GM10248 (cell line): ENCODE measurements around the gene THOP1.

Experiments
- CTCF ChIA-PET: fragments of 300-600 bp; sonication (Branson Sonifier 250); formaldehyde crosslinking; extraction: SDS; loops from one replicate; lab custom pipeline; 2021; ENCODE audit warnings: antibody characterized with exemption; lab: Yijun Ruan, JAX
- POLR2A ChIA-PET: fragments of 350-650 bp; sonication (Branson Sonifier 250); formaldehyde crosslinking; extraction: SDS; loops from one replicate; lab custom pipeline; 2020; ENCODE audit warnings: antibody characterized with exemption; lab: Yijun Ruan, JAX
- DNase-seq: peaks from one replicate; pipeline ENCODE4 v3.0.0; 2012; ENCODE audit errors: extremely low spot score
- CTCF ChIP-seq: IDR thresholded peaks from 2 replicates; pipeline ENCODE4 v1.5.1; 2012; ENCODE audit warnings: mild to moderate bottlenecking, low read depth; ENCODE audit errors: extremely low read depth, missing control alignments, control extremely low read depth

Gene THOP1

DNA sequence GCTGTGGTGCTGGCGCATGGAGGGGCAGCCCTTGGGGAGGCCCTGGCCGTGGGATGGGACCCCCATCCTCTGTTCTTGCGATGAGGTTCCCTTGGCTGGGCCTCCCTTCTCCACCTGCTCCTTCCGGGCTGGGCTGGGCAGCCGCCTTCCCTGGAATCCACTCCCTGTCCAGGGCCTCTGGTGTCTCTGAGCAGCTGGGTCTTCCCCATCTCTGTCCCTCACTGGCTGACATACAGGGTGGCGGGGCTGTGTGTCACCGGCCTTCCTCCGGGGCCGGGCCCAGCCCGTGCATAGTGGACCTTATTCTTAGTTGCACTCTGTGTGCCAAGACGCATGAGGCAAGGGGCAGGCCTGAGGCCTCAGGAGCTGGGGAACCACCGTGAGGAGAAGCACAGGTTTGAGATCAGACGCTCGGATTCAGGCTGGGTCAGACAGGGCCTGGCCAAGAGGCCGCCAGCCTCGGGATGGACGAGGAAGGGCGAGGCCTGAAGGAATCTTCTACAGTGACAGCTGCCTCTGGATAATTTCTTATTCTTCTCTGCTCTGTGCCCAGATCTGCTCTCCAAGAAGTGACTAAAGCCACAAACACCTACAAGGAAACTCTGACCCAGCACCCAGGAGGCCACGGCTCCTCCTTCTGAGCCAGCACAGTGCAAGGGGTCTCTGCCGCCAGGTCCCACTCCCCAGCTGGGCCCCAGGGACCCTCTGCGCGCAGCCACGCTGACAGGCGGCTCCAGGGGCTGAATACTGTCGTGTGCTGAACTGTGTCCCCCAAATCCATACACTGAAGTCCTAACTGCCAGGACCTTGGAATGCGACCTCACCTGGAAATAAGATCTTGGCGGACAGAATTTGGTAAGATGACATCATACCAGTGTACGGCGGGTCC is 13.3 kb upstream of the THOP1 start:
- no peak for TF ChIP-seq CTCF
- ChIA-PET CTCF (interaction anchor here (1.6 kb wide), 2 partner anchors 9 to 22 kb away, joined by 4 to 5 read pairs; no protein-coding TSS in a partner anchor), POLR2A (no interaction called here)
- no peak for DNase-seq

- ChIA-PET CTCF (no interaction called here), POLR2A (no interaction called here)
- no peak for DNase-seq
These were observed 11.1 kb upstream of the THOP1 start for GRCh38 chr19:2774083-2774679.

DNA sequence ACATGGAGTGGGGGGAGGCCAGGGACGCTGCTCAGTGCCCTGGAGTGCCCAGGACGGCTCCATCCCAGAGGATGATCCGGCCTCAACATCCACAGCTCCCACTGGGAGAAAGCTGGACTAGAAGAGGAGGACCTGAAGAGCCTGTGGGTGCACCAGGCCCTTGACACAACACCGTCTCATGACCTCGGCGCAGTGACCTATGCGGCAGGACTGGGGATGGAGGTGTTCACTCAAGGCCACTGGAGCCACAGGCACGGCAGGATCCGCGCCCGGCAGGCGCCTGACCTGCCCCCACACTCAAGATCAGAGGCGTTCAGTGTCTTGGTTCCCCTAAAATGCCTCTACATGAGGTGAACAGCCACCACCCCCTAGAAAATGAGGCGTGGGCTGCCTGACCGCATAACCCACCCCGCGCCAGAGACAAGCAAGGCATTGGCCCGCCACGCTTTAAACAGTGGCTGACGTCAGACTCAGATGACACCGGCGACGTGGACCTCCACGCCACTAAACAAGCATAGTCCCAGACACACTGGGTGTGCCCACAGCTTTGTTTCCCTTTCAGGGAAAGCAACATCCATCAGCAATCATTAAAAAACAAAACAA is 10.2 kb upstream of the THOP1 start:
- ChIA-PET POLR2A (no interaction called here), CTCF (interaction anchor here (1.3 to 1.4 kb wide), 2 partner anchors 26 to 127 kb away, joined by 3 to 9 read pairs; no protein-coding TSS in a partner anchor)
- no peak for TF ChIP-seq CTCF
- DNase-seq: no peak

More at GRCh38 chr19:2774083-2774679, 11.1 kb upstream of the THOP1 start:
- TF ChIP-seq CTCF: no peak

DNA sequence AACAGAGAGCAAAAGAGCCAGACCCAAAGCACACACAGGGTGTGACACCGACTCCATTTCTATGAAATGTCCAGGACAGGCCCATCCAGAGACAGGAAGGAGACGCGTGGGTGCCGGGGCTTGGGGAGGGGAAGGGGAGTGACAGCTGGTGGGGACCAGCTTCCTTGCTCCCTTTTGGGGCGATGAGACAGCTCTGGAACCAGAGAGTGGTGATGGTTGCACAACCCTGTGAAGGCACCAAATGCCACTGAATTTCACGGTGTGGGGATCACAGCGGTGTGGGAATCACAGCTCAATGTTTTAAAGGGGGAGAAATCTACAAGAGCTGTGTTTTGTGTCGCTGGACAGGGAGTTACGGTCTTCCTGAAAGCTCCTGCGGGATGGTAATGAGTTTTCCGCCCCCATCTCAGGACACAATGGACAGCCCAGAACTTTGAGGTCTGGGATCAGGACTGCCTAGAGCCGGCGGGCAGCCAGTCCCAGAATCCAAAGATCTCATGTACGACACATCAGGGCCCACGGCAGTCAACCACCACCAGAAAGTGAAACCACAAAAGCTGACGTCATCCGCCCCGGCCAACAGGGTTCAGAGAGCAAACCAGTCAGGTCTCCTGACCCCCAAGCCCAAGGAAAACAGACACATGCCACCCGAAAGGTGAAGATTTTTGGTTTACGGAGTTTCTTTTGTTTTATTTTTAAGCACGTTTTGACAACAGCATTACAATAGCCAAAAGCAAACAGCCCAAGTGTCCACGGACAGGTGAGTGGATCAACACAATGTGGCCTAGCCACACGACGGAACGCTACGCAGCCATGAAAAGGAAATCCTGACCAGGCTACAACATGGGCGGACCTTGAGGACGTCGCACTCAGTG is 9.5 kb upstream of the THOP1 start:
- POLR2A ChIA-PET: no interaction called here
- peak; percentile 74 for DNase-seq
- no peak for TF ChIP-seq CTCF
- CTCF ChIA-PET: interaction anchor here (1.3 to 1.4 kb wide), 2 partner anchors 27 to 127 kb away, joined by 3 to 9 read pairs; no protein-coding TSS in a partner anchor

- DNase-seq: no peak
- ChIA-PET CTCF (interaction anchor here (1.0 kb wide), 1 partner anchor 130 kb away, joined by 4 read pairs; no protein-coding TSS in a partner anchor), POLR2A (interaction anchor here (0.6 kb wide), 1 partner anchor 302 kb away, joined by 3 read pairs; the partner anchor contains the start of gene GADD45B)
- no peak for TF ChIP-seq CTCF
These were observed 7.2 kb upstream of the THOP1 start for GRCh38 chr19:2777952-2778683.
